K562 (cell line): ENCODE data around the gene HMGA1. TPM values are rescaled to one million over a fixed set of nuclear protein-coding genes. Genes with fewer than 3 reads are reported as not detected.
A peak's percentile ranks its signal among the peaks of the same experiment; 100 is the strongest.

Source experiments
- ATAC-seq: fragments of 200-7000 bp; cut with Tn5 transposase; 3 replicates; pipeline ENCODE4 v1.9.1; 2020; ENCODE audit warnings: moderate library complexity
- BruUV-seq: library from RNA; stranded (reverse); fragments of 400-500 nt; replicated peaks from 2 replicates; lab custom pipeline; 2021; lab: Mats Ljungman, UMichigan
- CTCF ChIA-PET: fragments of 300-600 bp; formaldehyde crosslinking; extraction: SDS; loops from one replicate; lab custom pipeline; 2021; ENCODE audit warnings: low intra/inter-chr PET ratio; lab: Yijun Ruan, JAX
- POLR2A ChIA-PET: fragments of 300-600, 350-650 bp; sonication (Branson Sonifier 250); formaldehyde crosslinking; extraction: SDS; loops from one replicate; lab custom pipeline; 2021; ENCODE audit warnings: antibody characterized with exemption, inconsistent platforms; lab: Yijun Ruan, JAX
- DNase-seq, 4 experiments: peaks; one replicate each; pipeline versions ENCODE4 v3.0.0 to v3.0.0-alpha.2; 2011 to 2018; ENCODE audit warnings: low spot score in 3 of 4, mixed read lengths in 3 of 4; ENCODE audit errors: extremely low read depth in 1 of 4
- FAIRE-seq: peaks from 2 replicates; lab custom pipeline; 2011; peaks lifted over from hg19 to GRCh38; lab: Jason Lieb, UNC
- H2AFZ ChIP-seq: 2 replicates; pipeline ENCODE4 v1.6.0; 2011; ENCODE audit warnings: low read depth, low read length, control low read depth, inconsistent platforms
- H3K27ac ChIP-seq: fragments of 200-600 bp; 3 replicates; pipeline ENCODE4 v1.8.0; 2011; ENCODE audit warnings: low read depth, mild to moderate bottlenecking, control low read depth, inconsistent platforms, low read length, moderate library complexity, mixed read lengths; ENCODE audit errors: extremely low read depth
- H3K27me3 ChIP-seq, 2 experiments: fragments of 300-600 bp in 1 of 2; 2 replicates in 1 of 2; 3 replicates in 1 of 2; pipeline versions ENCODE4 v1.6.0 to v1.8.0; 2011; ENCODE audit warnings: inconsistent platforms in 2 of 2, low read length in 2 of 2, mild to moderate bottlenecking in 1 of 2, mixed read lengths in 1 of 2, moderate library complexity in 1 of 2; ENCODE audit not compliant: control insufficient read depth in 2 of 2, insufficient read depth in 2 of 2
- H3K36me3 ChIP-seq: fragments of 300-600 bp; 3 replicates; pipeline ENCODE4 v1.8.0; 2011; ENCODE audit warnings: mild to moderate bottlenecking, low read length, inconsistent platforms; ENCODE audit not compliant: control insufficient read depth, insufficient read depth
- H3K4me1 ChIP-seq, 2 experiments: fragments of 200-600 bp in 1 of 2; replicated peaks in 1 of 2; 2 replicates in 1 of 2; 3 replicates in 1 of 2; pipeline versions ENCODE4 v1.5.1 to v1.8.0; 2011; ENCODE audit warnings: inconsistent platforms in 2 of 2, low read length in 2 of 2, mild to moderate bottlenecking in 1 of 2, mixed read lengths in 1 of 2, moderate library complexity in 1 of 2; ENCODE audit not compliant: control insufficient read depth in 2 of 2, insufficient read depth in 2 of 2
- H3K4me2 ChIP-seq: 2 replicates; pipeline ENCODE4 v1.6.1; 2011; ENCODE audit warnings: low read length, control low read depth, inconsistent platforms, mixed read lengths; ENCODE audit not compliant: insufficient read depth
- H3K4me3 ChIP-seq: fragments of 200-600 bp; sonication (generic), shearing (Covaris generic); 2 replicates; pipeline ENCODE4 v1.5.1; 2016; ENCODE audit warnings: control low read depth, inconsistent platforms
- H3K79me2 ChIP-seq: fragments of 200-600 bp; 3 replicates; pipeline ENCODE4 v1.8.0; 2011; ENCODE audit warnings: low read length, inconsistent platforms; ENCODE audit not compliant: control insufficient read depth, insufficient read depth
- H3K9ac ChIP-seq, 2 experiments: 2 replicates each; pipeline versions ENCODE4 v1.6.0 to v1.6.1; 2011; ENCODE audit warnings: low read depth in 2 of 2, low read length in 2 of 2, control low read depth in 1 of 2, inconsistent platforms in 1 of 2, mild to moderate bottlenecking in 1 of 2, mixed read lengths in 1 of 2; ENCODE audit not compliant: insufficient read depth in 1 of 2
- H3K9me1 ChIP-seq: one replicate; pipeline ENCODE4 v1.6.0; 2011; ENCODE audit warnings: inconsistent platforms, mild to moderate bottlenecking, low read length, moderate library complexity; ENCODE audit not compliant: control insufficient read depth, insufficient read depth
- H3K9me3 ChIP-seq: replicated peaks from 2 replicates; pipeline ENCODE4 v1.5.1; 2011; ENCODE audit warnings: low read depth, low read length, inconsistent platforms; ENCODE audit not compliant: control insufficient read depth, insufficient read depth
- H4K20me1 ChIP-seq: replicated peaks from 2 replicates; pipeline ENCODE4 v1.6.1; 2011; ENCODE audit warnings: low read length, inconsistent platforms, mixed read lengths; ENCODE audit not compliant: control insufficient read depth, insufficient read depth
- ADNP ChIP-seq: fragments of 200-800 bp; sonication (Bioruptor generic); IDR thresholded peaks from 2 replicates; pipeline ENCODE4 v1.6.1; 2016; ENCODE audit warnings: missing genetic modification characterization, missing compliant biosample characterization
- ARID1B ChIP-seq: fragments of 450-650 bp; IDR thresholded peaks from 2 replicates; pipeline ENCODE4 v1.6.1; 2016; ENCODE audit warnings: antibody characterized with exemption, mild to moderate bottlenecking, inconsistent platforms
- ARNT ChIP-seq, 2 experiments: fragments of 450-650 bp; IDR thresholded peaks; 2 replicates each; pipeline ENCODE4 v1.6.1; 2016; ENCODE audit warnings: mild to moderate bottlenecking in 1 of 2
- C11orf30 ChIP-seq: fragments of 450-650 bp; IDR thresholded peaks from 2 replicates; pipeline ENCODE4 v1.6.1; 2016; ENCODE audit warnings: low read depth, mild to moderate bottlenecking
- ZZZ3 ChIP-seq: fragments of 450-650 bp; IDR thresholded peaks from 2 replicates; pipeline ENCODE4 v1.6.1; 2016; ENCODE audit warnings: antibody characterized with exemption, mild to moderate bottlenecking, moderate library complexity
- WGBS: fragments of 100-300 bp; shearing (Covaris generic); methylation state at CpG from one replicate; pipeline ENCODE4 v1.1.6; 2016; ENCODE audit warnings: low coverage, mixed read lengths; ENCODE audit not compliant: insufficient coverage; ENCODE audit errors: missing lambda C conversion rate; 5-methylcytosine and 5-hydroxymethylcytosine counted together
- in situ Hi-C: fragments of 300-500 bp; cut with MboI; formaldehyde crosslinking; loops from 4 replicates; pipeline ENCODE4 v1.15.0; 2018; ENCODE audit warnings: inconsistent platforms, mixed read lengths
- intact Hi-C: fragments of 100-400 bp; cut with micrococcal nuclease; formaldehyde crosslinking; loops from 2 replicates; pipeline ENCODE4 v1.14.2; 2022
- polyA plus RNA-seq, 8 experiments: library from polyadenylated mRNA; depleted of rRNA in 4 of 8; stranded (reverse) in 5 of 8; unstranded in 3 of 8; fragments of >200 nt; fragmentation: Nextera tagmentation in 2 of 8; fragmentation: Illumina TruSeq in 1 of 8; extraction: Ambion mirVana in 2 of 8; extraction: Trizol in 1 of 8; gene quantifications; 2 replicates each; pipeline versions ENCODE4 v1.2.1 to v1.2.3, GENCODE V29; 2011 to 2014; ENCODE audit warnings: inconsistent platforms in 1 of 8, missing spikeins in 1 of 8
- total RNA-seq, 7 experiments: library from RNA; depleted of rRNA in 6 of 7; stranded (reverse); fragments of >200 nt in 6 of 7; fragmentation: Illumina TruSeq in 2 of 7; extraction: Trizol in 2 of 7; gene quantifications; 2 replicates each; pipeline versions ENCODE4 v1.2.1 to v1.2.3, GENCODE V29; 2011 to 2021; ENCODE audit warnings: low replicate concordance in 1 of 7
- TF ChIP-seq, protein P1 (sequence below): fragments of 450-650 bp; IDR thresholded peaks from 2 replicates; pipeline ENCODE4 v1.6.1; 2016; ENCODE audit warnings: mild to moderate bottlenecking, moderate library complexity
- TF ChIP-seq, protein P2 (sequence below): sonication (generic); formaldehyde crosslinking; IDR thresholded peaks from 2 replicates; pipeline ENCODE4 v1.8.0; 2022; ENCODE audit warnings: mild to moderate bottlenecking, missing genetic modification reagents

The HMGA1 gene
- total and polyA plus RNA-seq, 9 of the 15 experiments (the other 6 are each of a cell fraction or from before 2014, with no cell fraction given) = 27.8 to 1,947 (median 594) TPM

DNA sequence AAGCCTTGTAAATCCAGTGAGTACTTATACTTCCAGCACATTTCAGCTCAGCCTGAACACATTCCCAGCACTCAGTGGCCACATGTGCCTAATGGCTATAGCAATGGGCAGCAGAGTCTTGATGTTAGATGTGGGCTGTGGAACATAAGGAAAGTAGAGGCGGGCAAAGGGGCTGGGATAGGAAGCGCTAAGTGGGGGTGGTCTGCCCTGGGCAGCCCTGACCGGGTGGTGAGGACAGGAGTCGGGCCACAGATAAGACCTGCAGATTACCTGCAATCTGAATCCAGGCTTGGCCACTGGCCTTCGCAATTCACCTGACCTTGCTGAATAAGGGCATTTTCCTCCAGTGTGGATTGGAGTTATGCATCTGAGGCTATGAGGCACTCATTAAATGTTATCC, 11.1 kb upstream of the HMGA1 start:
- ChIA-PET POLR2A (interaction anchor here (1.1 kb wide), 1 partner anchor 11 kb away, joined by 4 read pairs; the partner anchor contains the start of gene HMGA1), CTCF (no interaction called here)
- Histone ChIP-seq H3K9me3 (no peaks in the 10 kb centered on the region), H2AFZ (peak overlapping the region; percentile 40), H4K20me1 (no peaks in the 10 kb centered on the region), H3K4me3 (no peak overlapping the region), H3K4me1 (peaks cover 43 to 45% of the 10 kb centered on the region in 2 experiments), H3K79me2 (no peaks in the 10 kb centered on the region), H3K4me2 (no peak overlapping the region), H3K27ac (peak overlapping the region; percentile 93; the same call in 1 of the 3 replicates), H3K9ac (peak overlapping the region in 1 of 2 experiments; percentile 0; a peak in 1 of 4 replicates), H3K27me3 (no peaks in the 10 kb centered on the region), H3K9me1 (no peaks in the 10 kb centered on the region), H3K36me3 (no peaks in the 10 kb centered on the region)
- FAIRE-seq (no peak), DNase-seq (no peak), ATAC-seq (no peak)
- in situ Hi-C loops (no loop called here), intact Hi-C loops (no loop called here)
- no TSS peak for BruUV-seq
- 54% methylated on average over 5 of the region's 5 CpGs for WGBS
- TF ChIP-seq, protein P1, sequence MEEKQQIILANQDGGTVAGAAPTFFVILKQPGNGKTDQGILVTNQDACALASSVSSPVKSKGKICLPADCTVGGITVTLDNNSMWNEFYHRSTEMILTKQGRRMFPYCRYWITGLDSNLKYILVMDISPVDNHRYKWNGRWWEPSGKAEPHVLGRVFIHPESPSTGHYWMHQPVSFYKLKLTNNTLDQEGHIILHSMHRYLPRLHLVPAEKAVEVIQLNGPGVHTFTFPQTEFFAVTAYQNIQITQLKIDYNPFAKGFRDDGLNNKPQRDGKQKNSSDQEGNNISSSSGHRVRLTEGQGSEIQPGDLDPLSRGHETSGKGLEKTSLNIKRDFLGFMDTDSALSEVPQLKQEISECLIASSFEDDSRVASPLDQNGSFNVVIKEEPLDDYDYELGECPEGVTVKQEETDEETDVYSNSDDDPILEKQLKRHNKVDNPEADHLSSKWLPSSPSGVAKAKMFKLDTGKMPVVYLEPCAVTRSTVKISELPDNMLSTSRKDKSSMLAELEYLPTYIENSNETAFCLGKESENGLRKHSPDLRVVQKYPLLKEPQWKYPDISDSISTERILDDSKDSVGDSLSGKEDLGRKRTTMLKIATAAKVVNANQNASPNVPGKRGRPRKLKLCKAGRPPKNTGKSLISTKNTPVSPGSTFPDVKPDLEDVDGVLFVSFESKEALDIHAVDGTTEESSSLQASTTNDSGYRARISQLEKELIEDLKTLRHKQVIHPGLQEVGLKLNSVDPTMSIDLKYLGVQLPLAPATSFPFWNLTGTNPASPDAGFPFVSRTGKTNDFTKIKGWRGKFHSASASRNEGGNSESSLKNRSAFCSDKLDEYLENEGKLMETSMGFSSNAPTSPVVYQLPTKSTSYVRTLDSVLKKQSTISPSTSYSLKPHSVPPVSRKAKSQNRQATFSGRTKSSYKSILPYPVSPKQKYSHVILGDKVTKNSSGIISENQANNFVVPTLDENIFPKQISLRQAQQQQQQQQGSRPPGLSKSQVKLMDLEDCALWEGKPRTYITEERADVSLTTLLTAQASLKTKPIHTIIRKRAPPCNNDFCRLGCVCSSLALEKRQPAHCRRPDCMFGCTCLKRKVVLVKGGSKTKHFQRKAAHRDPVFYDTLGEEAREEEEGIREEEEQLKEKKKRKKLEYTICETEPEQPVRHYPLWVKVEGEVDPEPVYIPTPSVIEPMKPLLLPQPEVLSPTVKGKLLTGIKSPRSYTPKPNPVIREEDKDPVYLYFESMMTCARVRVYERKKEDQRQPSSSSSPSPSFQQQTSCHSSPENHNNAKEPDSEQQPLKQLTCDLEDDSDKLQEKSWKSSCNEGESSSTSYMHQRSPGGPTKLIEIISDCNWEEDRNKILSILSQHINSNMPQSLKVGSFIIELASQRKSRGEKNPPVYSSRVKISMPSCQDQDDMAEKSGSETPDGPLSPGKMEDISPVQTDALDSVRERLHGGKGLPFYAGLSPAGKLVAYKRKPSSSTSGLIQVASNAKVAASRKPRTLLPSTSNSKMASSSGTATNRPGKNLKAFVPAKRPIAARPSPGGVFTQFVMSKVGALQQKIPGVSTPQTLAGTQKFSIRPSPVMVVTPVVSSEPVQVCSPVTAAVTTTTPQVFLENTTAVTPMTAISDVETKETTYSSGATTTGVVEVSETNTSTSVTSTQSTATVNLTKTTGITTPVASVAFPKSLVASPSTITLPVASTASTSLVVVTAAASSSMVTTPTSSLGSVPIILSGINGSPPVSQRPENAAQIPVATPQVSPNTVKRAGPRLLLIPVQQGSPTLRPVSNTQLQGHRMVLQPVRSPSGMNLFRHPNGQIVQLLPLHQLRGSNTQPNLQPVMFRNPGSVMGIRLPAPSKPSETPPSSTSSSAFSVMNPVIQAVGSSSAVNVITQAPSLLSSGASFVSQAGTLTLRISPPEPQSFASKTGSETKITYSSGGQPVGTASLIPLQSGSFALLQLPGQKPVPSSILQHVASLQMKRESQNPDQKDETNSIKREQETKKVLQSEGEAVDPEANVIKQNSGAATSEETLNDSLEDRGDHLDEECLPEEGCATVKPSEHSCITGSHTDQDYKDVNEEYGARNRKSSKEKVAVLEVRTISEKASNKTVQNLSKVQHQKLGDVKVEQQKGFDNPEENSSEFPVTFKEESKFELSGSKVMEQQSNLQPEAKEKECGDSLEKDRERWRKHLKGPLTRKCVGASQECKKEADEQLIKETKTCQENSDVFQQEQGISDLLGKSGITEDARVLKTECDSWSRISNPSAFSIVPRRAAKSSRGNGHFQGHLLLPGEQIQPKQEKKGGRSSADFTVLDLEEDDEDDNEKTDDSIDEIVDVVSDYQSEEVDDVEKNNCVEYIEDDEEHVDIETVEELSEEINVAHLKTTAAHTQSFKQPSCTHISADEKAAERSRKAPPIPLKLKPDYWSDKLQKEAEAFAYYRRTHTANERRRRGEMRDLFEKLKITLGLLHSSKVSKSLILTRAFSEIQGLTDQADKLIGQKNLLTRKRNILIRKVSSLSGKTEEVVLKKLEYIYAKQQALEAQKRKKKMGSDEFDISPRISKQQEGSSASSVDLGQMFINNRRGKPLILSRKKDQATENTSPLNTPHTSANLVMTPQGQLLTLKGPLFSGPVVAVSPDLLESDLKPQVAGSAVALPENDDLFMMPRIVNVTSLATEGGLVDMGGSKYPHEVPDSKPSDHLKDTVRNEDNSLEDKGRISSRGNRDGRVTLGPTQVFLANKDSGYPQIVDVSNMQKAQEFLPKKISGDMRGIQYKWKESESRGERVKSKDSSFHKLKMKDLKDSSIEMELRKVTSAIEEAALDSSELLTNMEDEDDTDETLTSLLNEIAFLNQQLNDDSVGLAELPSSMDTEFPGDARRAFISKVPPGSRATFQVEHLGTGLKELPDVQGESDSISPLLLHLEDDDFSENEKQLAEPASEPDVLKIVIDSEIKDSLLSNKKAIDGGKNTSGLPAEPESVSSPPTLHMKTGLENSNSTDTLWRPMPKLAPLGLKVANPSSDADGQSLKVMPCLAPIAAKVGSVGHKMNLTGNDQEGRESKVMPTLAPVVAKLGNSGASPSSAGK = 0 out of 2 replicates have a peak, but pooled peaks have one; percentile 19
- TF ChIP-seq ADNP (tag) (no peak), ARNT (IDR thresholded peaks at IDR 0.05) (no peak), ARID1B (0 out of 2 replicates have a peak, but pooled peaks have one; percentile 9), C11orf30 (0 out of 2 replicates have a peak, but pooled peaks have one; percentile 48), ZZZ3 (no peak)
- TF ChIP-seq, protein P2, sequence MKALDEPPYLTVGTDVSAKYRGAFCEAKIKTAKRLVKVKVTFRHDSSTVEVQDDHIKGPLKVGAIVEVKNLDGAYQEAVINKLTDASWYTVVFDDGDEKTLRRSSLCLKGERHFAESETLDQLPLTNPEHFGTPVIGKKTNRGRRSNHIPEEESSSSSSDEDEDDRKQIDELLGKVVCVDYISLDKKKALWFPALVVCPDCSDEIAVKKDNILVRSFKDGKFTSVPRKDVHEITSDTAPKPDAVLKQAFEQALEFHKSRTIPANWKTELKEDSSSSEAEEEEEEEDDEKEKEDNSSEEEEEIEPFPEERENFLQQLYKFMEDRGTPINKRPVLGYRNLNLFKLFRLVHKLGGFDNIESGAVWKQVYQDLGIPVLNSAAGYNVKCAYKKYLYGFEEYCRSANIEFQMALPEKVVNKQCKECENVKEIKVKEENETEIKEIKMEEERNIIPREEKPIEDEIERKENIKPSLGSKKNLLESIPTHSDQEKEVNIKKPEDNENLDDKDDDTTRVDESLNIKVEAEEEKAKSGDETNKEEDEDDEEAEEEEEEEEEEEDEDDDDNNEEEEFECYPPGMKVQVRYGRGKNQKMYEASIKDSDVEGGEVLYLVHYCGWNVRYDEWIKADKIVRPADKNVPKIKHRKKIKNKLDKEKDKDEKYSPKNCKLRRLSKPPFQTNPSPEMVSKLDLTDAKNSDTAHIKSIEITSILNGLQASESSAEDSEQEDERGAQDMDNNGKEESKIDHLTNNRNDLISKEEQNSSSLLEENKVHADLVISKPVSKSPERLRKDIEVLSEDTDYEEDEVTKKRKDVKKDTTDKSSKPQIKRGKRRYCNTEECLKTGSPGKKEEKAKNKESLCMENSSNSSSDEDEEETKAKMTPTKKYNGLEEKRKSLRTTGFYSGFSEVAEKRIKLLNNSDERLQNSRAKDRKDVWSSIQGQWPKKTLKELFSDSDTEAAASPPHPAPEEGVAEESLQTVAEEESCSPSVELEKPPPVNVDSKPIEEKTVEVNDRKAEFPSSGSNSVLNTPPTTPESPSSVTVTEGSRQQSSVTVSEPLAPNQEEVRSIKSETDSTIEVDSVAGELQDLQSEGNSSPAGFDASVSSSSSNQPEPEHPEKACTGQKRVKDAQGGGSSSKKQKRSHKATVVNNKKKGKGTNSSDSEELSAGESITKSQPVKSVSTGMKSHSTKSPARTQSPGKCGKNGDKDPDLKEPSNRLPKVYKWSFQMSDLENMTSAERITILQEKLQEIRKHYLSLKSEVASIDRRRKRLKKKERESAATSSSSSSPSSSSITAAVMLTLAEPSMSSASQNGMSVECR (CRISPR knock-in tag) = no peak
